ENCODE results near the gene ALOX5.

GRCh38 chr10:45456822-45457221 lies 82.8 kb downstream of the ALOX5 start:
- no peak for TF ChIP-seq EZH2phosphoT487 (IDR thresholded peaks at IDR 0.05; ENCODE audit: low read length)
- TF ChIP-seq CTCF (IDR thresholded peaks at IDR 0.05; ENCODE audit: low read length), result no peak
